ENCODE measurements around the gene EXOC1. TPM values are rescaled to one million over a fixed set of nuclear protein-coding genes. Genes with fewer than 3 reads are reported as not detected.

The EXOC1 gene
- total RNA-seq, 1 experiment from 2014 or later, result 24.1 TPM

DNA sequence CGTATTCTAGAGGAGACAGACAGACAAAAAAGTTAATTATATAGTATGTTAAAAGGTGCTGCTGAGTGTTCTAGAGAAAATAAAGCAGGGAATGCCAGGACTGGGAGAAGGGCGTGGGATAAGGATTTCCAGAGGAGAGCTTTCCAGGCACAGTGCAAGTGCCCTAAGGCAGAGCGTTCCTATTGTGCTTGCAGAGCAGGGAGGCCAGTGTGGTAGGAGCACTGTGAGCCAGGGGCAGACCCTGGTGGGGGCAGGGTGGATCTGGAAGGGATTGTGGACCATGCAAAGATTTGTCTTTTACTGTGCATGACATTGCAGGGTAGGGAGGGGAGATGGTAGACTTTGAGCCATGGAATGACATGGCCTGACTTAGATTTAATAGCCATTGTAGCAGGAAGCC lies 25.8 kb downstream of the EXOC1 start:
- Histone ChIP-seq H3K4me1 (ENCODE audit: control insufficient read depth, insufficient read depth, low read length) (no peaks in the 10 kb centered on the region), H3K9me3 (ENCODE audit: control insufficient read depth, insufficient read depth, low read depth, low read length) (no peaks in the 10 kb centered on the region), H3K4me3 (ENCODE audit: low read depth in 2 of 2, low read length in 2 of 2) (no peak overlapping the region), H3K36me3 (ENCODE audit: control insufficient read depth, insufficient read depth, low read length) (peaks cover 10% of the 10 kb centered on the region; the same call in 1 of the 2 replicates), H3K27ac (ENCODE audit: low read length) (no peak overlapping the region), H3K27me3 (ENCODE audit: control insufficient read depth, insufficient read depth, low read length) (no peaks in the 10 kb centered on the region)
- in situ Hi-C loops (cut with HindIII; ENCODE audit: low pct_unique_long_range_greater_than_20kb, low sequenced_read_pairs) (no loop called here), intact Hi-C loops (cut with micrococcal nuclease; ENCODE audit: unreplicated experiment) (no loop called here)
- ChIA-PET POLR2A (no interaction called here), CTCF (no interaction called here)
- BruUV-seq (replicated peaks), result no TSS peak
- no peak for ATAC-seq
- TF ChIP-seq, protein P1, sequence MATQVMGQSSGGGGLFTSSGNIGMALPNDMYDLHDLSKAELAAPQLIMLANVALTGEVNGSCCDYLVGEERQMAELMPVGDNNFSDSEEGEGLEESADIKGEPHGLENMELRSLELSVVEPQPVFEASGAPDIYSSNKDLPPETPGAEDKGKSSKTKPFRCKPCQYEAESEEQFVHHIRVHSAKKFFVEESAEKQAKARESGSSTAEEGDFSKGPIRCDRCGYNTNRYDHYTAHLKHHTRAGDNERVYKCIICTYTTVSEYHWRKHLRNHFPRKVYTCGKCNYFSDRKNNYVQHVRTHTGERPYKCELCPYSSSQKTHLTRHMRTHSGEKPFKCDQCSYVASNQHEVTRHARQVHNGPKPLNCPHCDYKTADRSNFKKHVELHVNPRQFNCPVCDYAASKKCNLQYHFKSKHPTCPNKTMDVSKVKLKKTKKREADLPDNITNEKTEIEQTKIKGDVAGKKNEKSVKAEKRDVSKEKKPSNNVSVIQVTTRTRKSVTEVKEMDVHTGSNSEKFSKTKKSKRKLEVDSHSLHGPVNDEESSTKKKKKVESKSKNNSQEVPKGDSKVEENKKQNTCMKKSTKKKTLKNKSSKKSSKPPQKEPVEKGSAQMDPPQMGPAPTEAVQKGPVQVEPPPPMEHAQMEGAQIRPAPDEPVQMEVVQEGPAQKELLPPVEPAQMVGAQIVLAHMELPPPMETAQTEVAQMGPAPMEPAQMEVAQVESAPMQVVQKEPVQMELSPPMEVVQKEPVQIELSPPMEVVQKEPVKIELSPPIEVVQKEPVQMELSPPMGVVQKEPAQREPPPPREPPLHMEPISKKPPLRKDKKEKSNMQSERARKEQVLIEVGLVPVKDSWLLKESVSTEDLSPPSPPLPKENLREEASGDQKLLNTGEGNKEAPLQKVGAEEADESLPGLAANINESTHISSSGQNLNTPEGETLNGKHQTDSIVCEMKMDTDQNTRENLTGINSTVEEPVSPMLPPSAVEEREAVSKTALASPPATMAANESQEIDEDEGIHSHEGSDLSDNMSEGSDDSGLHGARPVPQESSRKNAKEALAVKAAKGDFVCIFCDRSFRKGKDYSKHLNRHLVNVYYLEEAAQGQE (IDR thresholded peaks at IDR 0.05; ENCODE audit: insufficient read depth in 1 of 2, low read depth in 2 of 2, low read length in 1 of 2), result no peak
- TF ChIP-seq SIN3A (IDR thresholded peaks at IDR 0.05; ENCODE audit: borderline replicate concordance, insufficient read depth, low read depth, low read length) (no peak), TCF7L2 (IDR thresholded peaks at IDR 0.05; ENCODE audit: low read depth, low read length) (no peak), POLR2AphosphoS5 (IDR thresholded peaks at IDR 0.05; ENCODE audit: low read depth, low read length) (no peak)
- TF ChIP-seq, protein P2, sequence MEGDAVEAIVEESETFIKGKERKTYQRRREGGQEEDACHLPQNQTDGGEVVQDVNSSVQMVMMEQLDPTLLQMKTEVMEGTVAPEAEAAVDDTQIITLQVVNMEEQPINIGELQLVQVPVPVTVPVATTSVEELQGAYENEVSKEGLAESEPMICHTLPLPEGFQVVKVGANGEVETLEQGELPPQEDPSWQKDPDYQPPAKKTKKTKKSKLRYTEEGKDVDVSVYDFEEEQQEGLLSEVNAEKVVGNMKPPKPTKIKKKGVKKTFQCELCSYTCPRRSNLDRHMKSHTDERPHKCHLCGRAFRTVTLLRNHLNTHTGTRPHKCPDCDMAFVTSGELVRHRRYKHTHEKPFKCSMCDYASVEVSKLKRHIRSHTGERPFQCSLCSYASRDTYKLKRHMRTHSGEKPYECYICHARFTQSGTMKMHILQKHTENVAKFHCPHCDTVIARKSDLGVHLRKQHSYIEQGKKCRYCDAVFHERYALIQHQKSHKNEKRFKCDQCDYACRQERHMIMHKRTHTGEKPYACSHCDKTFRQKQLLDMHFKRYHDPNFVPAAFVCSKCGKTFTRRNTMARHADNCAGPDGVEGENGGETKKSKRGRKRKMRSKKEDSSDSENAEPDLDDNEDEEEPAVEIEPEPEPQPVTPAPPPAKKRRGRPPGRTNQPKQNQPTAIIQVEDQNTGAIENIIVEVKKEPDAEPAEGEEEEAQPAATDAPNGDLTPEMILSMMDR (IDR thresholded peaks at IDR 0.05), result no peak
- no peak for DNase-seq (ENCODE audit: low read depth, low spot score)

DNA sequence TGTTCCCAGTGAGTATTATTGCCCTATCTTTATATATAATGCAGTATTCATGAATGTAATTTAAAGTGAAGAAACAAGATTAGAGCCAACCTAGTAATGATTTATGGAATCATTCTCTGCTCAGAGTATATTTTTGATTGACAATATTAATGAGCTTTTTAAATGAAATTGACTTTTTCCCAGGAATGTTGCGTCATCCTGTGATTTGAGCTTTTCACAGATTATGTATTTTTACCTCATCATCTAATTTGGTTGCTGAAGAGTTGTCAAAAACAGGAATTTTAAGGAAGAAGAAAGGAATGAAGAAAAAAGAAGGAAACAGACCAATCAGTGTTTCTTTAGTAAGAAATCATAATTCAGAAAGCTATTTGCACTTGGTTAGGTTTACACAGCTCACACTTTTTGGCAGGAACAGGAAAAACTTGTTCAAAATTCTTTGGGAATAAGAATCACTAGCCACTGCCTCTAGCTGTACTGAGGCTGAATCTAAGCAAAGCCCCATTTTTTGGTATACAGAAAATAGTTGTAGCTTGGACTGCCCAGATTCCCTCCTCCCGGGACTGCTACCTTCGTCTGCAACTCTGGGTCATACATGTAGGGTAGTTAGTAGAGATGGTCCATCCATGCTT lies 27.3 kb downstream of the EXOC1 start:
- CTCF ChIA-PET, result no interaction called here
- POLR2A ChIA-PET, result no interaction called here

More for the DNA sequence above, 27.3 kb downstream of the EXOC1 start:
- Histone ChIP-seq H3K36me3 (ENCODE audit: control insufficient read depth, insufficient read depth, low read length) (peaks cover 10% of the 10 kb centered on the region; the same call in 1 of the 2 replicates), H3K4me3 (ENCODE audit: low read depth in 2 of 2, low read length in 2 of 2) (no peak overlapping the region), H3K9me3 (ENCODE audit: control insufficient read depth, insufficient read depth, low read depth, low read length) (no peaks in the 10 kb centered on the region), H3K27me3 (ENCODE audit: control insufficient read depth, insufficient read depth, low read length) (no peaks in the 10 kb centered on the region), H3K4me1 (ENCODE audit: control insufficient read depth, insufficient read depth, low read length) (no peaks in the 10 kb centered on the region), H3K27ac (ENCODE audit: low read length) (no peak overlapping the region)
- in situ Hi-C loops (cut with HindIII; ENCODE audit: low pct_unique_long_range_greater_than_20kb, low sequenced_read_pairs) (no loop called here), intact Hi-C loops (cut with micrococcal nuclease; ENCODE audit: unreplicated experiment) (no loop called here)
- ATAC-seq (no peak), DNase-seq (ENCODE audit: low read depth, low spot score) (no peak)
- BruUV-seq (replicated peaks), result no TSS peak
- TF ChIP-seq SIN3A (IDR thresholded peaks at IDR 0.05; ENCODE audit: borderline replicate concordance, insufficient read depth, low read depth, low read length) (no peak), TCF7L2 (IDR thresholded peaks at IDR 0.05; ENCODE audit: low read depth, low read length) (no peak), POLR2AphosphoS5 (IDR thresholded peaks at IDR 0.05; ENCODE audit: low read depth, low read length) (no peak)
- TF ChIP-seq, protein P2 (IDR thresholded peaks at IDR 0.05), result no peak
- TF ChIP-seq, protein P1 (IDR thresholded peaks at IDR 0.05; ENCODE audit: insufficient read depth in 1 of 2, low read depth in 2 of 2, low read length in 1 of 2), result no peak
